ENCODE measurements around the gene ABCC4. TPM values are rescaled to one million over a fixed set of nuclear protein-coding genes. Genes with fewer than 3 reads are reported as not detected.

Gene ABCC4
- total RNA-seq, 1 donor from 2014 or later, result 19.0 TPM

DNA sequence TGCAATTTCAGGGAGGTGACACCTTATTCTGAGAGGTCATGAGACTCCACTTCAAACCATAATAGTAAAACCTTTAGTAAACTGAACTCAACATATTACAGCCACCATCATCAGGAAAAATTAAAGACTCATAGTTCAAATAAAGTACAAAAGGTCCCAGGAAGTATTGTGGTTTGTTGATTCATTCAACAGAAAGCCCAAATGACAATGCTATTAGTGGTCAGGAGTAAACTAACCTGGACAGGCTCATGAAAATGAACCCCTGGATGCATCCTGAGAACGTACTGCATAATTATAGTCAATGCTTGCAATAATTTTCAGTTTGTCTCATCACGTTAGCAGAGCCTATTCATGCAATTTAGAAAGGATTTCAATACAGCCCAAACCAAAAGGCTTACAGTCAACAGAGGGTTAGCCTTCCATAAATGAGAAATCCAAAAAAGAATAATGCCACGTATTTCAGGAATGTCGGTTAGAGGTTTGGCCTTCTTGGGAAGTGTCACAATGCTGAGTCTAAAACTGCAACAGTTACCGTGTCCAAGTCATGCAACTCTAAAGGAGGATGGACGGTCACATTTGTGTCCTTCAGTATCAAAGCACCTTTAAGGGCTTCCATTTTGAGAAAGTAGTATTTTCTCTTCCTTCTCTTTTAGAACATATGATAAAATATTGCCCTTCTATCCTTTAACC is 280.8 kb downstream of the ABCC4 start:
- Mint-ChIP-seq H3K4me1 (ENCODE audit: unreplicated experiment) (peaks cover 5% of the 10 kb centered on the region), H3K27me3 (ENCODE audit: unreplicated experiment) (peaks cover 5% of the 10 kb centered on the region), H3K9me3 (ENCODE audit: unreplicated experiment) (no peaks in the 10 kb centered on the region), H3K4me3 (ENCODE audit: unreplicated experiment) (no peak overlapping the region), H3K36me3 (ENCODE audit: low read depth, unreplicated experiment) (no peaks in the 10 kb centered on the region), H3K27ac (ENCODE audit: unreplicated experiment) (no peak overlapping the region)
- no peak for DNase-seq (ENCODE audit: low spot score)
- TF ChIP-seq, protein P1, sequence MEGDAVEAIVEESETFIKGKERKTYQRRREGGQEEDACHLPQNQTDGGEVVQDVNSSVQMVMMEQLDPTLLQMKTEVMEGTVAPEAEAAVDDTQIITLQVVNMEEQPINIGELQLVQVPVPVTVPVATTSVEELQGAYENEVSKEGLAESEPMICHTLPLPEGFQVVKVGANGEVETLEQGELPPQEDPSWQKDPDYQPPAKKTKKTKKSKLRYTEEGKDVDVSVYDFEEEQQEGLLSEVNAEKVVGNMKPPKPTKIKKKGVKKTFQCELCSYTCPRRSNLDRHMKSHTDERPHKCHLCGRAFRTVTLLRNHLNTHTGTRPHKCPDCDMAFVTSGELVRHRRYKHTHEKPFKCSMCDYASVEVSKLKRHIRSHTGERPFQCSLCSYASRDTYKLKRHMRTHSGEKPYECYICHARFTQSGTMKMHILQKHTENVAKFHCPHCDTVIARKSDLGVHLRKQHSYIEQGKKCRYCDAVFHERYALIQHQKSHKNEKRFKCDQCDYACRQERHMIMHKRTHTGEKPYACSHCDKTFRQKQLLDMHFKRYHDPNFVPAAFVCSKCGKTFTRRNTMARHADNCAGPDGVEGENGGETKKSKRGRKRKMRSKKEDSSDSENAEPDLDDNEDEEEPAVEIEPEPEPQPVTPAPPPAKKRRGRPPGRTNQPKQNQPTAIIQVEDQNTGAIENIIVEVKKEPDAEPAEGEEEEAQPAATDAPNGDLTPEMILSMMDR (IDR thresholded peaks at IDR 0.05; ENCODE audit: unreplicated experiment), result no peak

DNA sequence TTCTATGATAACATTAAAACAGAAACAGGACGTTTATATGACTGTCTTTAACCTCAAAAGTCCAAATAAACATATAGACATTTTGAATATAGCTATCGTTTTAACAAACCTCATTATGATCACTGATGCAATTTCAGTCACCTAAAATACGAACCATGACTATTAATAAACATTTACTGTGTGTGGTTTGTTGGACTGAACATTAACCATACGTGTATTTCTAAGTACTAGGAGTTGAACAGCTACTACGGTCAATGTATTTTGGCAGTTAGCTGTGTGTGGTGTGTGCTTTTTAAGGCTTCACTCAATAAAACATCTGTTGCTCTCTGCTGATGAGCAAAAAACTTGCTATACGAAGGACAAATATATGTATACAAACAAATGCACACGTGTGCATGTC is 281.4 kb downstream of the ABCC4 start:
- no peaks in the 10 kb centered on the region for H3K9me3 Mint-ChIP-seq (ENCODE audit: unreplicated experiment)
- H3K4me3 Mint-ChIP-seq (ENCODE audit: unreplicated experiment), result no peak overlapping the region
- no peak for DNase-seq (ENCODE audit: low spot score)
- H3K4me1 Mint-ChIP-seq (ENCODE audit: unreplicated experiment), result peaks cover 5% of the 10 kb centered on the region
- H3K27me3 Mint-ChIP-seq (ENCODE audit: unreplicated experiment), result peaks cover 5% of the 10 kb centered on the region
- TF ChIP-seq, protein P1 (IDR thresholded peaks at IDR 0.05; ENCODE audit: unreplicated experiment), result no peak
- H3K27ac Mint-ChIP-seq (ENCODE audit: unreplicated experiment), result no peak overlapping the region
- no peaks in the 10 kb centered on the region for H3K36me3 Mint-ChIP-seq (ENCODE audit: low read depth, unreplicated experiment)

DNA sequence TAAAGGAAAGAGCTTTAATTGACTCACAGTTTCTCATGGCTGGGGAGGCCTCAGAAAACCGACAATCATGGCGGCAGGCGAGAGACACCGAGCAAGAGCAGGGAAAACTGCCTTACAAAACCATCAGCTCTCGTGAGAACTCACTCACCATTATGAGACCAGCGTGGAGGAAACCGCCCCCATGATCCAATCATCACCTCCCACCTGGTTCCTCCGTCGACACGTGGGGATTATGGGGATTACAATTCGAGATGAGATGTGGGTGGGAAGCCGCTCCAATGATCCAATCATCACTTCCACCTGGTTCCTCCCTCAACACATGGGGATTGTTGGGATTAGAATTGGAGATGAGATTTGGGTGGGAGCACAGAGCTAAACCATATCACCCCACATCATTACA is 293.9 kb downstream of the ABCC4 start:
- DNase-seq (ENCODE audit: low spot score), result no peak
- no peaks in the 10 kb centered on the region for H3K9me3 Mint-ChIP-seq (ENCODE audit: unreplicated experiment)
- no peak overlapping the region for H3K27ac Mint-ChIP-seq (ENCODE audit: unreplicated experiment)
- TF ChIP-seq, protein P1 (IDR thresholded peaks at IDR 0.05; ENCODE audit: unreplicated experiment), result no peak
- H3K36me3 Mint-ChIP-seq (ENCODE audit: low read depth, unreplicated experiment), result no peaks in the 10 kb centered on the region
- no peak overlapping the region for H3K4me3 Mint-ChIP-seq (ENCODE audit: unreplicated experiment)
- no peaks in the 10 kb centered on the region for H3K27me3 Mint-ChIP-seq (ENCODE audit: unreplicated experiment)
- H3K4me1 Mint-ChIP-seq (ENCODE audit: unreplicated experiment), result no peaks in the 10 kb centered on the region

DNA sequence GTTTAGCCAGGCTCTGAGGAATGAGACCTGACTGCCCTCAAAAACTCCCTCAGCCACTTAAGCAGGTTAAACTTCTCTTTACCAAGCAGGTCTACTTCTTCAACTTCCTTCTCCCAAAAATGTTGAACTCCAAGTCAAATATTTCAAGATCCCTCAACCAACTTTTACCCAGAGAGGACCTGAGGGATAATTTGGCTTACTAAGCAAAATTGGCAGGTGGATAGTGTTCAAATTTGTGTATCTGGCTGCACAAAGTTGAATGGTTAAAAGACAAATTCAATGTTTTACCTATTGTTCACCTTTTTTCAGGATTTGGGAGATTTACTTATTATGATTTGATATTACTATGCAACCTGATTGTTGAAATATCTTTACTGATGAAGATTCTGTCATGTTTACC is 296.0 kb downstream of the ABCC4 start:
- H3K9me3 Mint-ChIP-seq (ENCODE audit: unreplicated experiment), result no peaks in the 10 kb centered on the region
- TF ChIP-seq, protein P1 (IDR thresholded peaks at IDR 0.05; ENCODE audit: unreplicated experiment), result no peak
- no peaks in the 10 kb centered on the region for H3K27me3 Mint-ChIP-seq (ENCODE audit: unreplicated experiment)
- H3K27ac Mint-ChIP-seq (ENCODE audit: unreplicated experiment), result no peak overlapping the region
- H3K4me1 Mint-ChIP-seq (ENCODE audit: unreplicated experiment), result no peaks in the 10 kb centered on the region
- no peak for DNase-seq (ENCODE audit: low spot score)
- H3K4me3 Mint-ChIP-seq (ENCODE audit: unreplicated experiment), result no peak overlapping the region
- H3K36me3 Mint-ChIP-seq (ENCODE audit: low read depth, unreplicated experiment), result no peaks in the 10 kb centered on the region

DNA sequence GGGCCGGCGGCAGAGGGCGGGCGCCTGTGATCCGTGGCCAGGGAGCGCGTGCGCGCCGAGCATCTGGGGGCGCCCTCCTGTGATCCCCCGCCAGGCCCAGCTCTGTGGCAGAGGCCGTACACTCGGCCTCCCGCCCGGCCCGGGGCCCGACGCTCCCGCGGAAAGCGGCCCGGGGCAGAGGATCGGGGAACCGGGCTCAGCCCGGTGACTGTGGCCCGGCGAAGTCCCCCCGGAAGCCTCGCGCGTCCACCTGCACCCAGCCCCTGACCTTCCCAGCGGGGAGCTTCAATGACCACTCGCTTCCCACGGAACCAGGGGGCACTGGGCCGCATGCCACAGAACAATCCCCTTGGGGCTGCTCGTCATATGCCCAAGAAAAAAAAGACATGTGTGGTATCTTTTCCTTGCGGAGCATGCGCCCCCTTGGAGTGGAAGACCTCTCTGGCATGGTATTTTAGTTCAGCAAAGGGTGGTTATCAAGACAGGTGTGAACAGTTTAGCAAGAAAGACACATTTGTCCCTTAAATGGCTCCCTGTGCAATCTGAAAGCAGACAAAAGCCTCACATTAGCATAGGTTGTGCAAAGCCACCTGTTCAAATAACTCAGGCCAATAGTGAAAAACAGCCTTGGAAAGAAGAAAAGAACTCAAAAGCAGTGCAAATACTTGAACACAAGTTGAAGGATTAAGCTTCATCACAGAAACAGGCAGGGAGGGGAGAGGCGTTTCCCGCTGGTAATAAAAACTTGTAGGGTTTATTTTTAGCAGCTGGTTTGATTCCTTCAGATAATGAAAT is 298.0 kb downstream of the ABCC4 start:
- H3K4me3 Mint-ChIP-seq (ENCODE audit: unreplicated experiment), result no peak overlapping the region
- H3K27ac Mint-ChIP-seq (ENCODE audit: unreplicated experiment), result no peak overlapping the region
- no peak for DNase-seq (ENCODE audit: low spot score)
- no peaks in the 10 kb centered on the region for H3K36me3 Mint-ChIP-seq (ENCODE audit: low read depth, unreplicated experiment)
- H3K27me3 Mint-ChIP-seq (ENCODE audit: unreplicated experiment), result no peaks in the 10 kb centered on the region
- H3K9me3 Mint-ChIP-seq (ENCODE audit: unreplicated experiment), result no peaks in the 10 kb centered on the region
- no peaks in the 10 kb centered on the region for H3K4me1 Mint-ChIP-seq (ENCODE audit: unreplicated experiment)
- TF ChIP-seq, protein P1 (IDR thresholded peaks at IDR 0.05; ENCODE audit: unreplicated experiment), result no peak

Data from endothelial cell (in vitro differentiated cells).